Kidney capillary endothelial cell (primary cell): Measurements from ENCODE around the gene ABCF2.

ENCODE experiments used
- DNase-seq: peaks from one replicate; pipeline ENCODE4 v3.0.0-alpha.2; 2018; ENCODE audit warnings: low spot score

Gene ABCF2

DNA sequence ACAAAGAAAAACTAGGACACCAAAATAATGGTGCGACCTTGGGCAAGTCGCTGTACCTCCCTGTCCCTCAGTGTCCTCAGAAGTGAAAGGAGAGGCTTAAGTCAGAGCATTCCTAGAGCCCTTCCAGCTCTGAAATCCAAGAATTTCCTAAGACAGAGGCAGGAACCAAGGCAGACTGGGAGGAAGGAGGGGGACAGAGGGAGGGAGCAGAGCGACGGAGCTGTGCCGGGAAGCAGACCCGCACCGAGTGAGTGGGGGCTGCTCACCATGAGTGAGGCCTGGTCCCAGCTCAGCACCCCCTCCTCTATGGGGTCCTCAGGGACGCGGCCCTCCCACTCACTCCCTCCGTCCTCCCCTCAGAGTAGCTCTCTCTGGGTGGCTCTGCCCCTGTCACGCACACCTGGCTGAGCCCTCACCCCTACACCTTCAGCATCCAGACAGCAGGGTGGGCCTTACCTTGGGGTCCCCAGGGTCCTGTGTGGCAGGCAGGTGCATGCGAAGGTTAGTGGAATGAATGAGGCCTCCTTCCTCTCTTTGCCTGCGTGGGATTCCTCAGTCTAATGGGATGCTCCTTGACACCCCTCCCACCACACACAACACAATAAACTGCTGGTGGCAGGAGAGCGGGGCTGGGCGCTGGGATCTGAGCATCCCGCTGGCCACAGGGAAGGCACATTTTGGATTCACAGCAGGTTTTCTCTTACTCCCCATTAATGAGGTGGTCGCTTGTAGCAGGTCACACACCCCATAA lies 26.1 kb upstream of the ABCF2 start:
- no peak for DNase-seq

GRCh38 chr7:151252561-151252835 lies 25.5 kb upstream of the ABCF2 start:
- no peak for DNase-seq

GRCh38 chr7:151251689-151252560 lies 24.9 kb upstream of the ABCF2 start:
- no peak for DNase-seq

GRCh38 chr7:151251328-151251688 lies 24.3 kb upstream of the ABCF2 start:
- no peak for DNase-seq

DNA sequence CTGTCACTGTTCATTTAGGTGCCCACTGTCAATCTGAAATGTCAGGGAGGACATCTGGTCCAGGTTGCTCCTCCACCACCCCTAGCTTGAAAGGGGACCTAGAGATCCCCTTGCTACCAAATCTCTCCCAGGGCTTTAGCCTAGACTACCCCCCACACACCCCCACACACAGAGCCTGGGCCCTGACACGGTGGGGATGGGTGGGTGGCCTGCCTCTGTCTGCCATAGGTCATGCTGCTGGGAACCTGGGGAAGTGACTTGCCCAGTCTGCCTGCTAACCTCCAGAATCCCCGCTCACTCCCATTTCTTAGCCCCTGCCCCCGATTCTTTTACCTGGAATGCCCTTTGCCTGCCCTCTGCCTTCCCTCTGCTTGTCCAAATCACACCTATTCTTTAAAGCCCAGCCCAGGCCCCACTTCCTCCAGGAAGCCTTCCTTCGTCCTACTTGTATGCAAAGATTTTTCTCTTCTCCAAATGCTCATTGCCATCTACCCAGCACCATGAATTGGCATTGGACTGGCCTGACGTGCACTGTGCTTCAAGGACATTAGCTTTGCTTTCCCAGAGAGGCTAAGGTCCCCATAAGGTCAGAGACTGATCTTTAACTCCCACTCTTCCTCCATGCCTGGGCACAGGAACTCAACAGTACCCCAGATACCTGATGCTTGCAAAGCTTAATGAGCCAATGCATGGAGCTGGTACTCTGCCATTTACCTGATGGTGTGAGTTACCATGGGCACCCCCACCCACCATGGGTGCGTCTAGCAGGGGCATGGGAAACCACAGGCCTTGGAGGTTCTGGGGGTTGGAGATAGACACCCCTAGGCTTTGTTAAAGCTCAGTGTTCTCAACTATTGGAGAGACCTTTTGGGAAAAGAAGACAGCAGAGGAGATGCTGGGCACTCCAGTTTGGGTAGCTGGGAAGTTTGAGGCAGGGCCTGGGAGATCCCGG lies 23.5 kb upstream of the ABCF2 start:
- DNase-seq = no peak

DNA sequence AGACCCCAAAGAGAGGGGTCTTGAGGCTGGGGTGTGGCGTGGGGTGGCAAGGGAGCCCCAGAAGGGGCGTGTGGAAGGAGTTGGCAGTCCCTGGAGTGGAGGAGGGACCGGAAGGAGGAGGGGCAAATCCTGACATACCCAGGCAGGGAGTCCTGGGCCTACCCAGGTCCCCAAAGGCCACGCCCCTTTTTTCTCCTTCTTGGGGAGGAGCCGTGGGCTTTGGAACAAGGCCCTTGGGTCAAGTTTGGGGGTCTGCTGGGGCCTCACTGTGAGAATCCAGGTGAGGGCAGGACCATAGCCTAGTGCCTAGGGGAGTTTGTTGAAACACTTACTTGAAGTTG lies 22.7 kb upstream of the ABCF2 start:
- DNase-seq = no peak

DNA sequence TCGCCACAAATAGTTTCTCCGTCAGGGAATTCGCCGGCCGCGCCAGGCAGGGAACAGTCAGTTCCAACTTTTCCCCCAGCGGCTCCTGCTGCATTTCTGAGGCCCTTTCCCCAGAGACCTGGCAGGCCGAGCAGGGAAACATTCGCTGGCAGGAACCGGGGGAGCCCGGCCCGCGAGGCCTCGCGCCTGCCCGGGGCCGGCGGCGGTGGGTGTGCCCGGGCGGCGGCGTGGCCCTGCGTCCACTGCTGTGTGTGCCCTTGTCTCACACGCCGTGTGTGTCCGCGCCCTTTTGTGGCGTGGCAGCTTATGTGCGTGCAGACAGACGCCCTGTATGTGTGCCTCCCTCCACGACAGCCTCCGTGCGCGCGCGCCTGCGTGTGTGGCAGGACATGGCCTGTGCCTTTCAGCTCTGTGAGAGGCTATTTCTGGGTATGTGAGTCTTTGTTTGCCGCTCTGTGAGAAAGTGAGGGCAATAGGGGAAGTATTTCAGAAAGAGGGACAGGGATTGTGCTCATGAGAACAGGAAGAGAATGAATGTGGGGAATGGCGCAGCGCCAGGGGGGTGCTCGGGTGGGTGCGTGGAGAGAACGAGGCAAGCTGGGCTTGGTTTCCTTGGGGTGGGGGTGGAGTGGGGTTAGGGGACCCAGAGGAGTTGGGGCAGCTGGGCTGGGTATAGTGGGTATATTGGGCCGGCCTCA lies 22.2 kb upstream of the ABCF2 start:
- DNase-seq = no peak

GRCh38 chr7:151248346-151249033 lies 21.5 kb upstream of the ABCF2 start, which contains the start of gene SMARCD3:
TSS of gene SMARCD3 (minus strand) at chr7:151248694. CDS start at chr7:151248562, 132 bp downstream.
- no peak for DNase-seq

GRCh38 chr7:151247611-151248345 lies 20.8 kb upstream of the ABCF2 start:
- no peak for DNase-seq

DNA sequence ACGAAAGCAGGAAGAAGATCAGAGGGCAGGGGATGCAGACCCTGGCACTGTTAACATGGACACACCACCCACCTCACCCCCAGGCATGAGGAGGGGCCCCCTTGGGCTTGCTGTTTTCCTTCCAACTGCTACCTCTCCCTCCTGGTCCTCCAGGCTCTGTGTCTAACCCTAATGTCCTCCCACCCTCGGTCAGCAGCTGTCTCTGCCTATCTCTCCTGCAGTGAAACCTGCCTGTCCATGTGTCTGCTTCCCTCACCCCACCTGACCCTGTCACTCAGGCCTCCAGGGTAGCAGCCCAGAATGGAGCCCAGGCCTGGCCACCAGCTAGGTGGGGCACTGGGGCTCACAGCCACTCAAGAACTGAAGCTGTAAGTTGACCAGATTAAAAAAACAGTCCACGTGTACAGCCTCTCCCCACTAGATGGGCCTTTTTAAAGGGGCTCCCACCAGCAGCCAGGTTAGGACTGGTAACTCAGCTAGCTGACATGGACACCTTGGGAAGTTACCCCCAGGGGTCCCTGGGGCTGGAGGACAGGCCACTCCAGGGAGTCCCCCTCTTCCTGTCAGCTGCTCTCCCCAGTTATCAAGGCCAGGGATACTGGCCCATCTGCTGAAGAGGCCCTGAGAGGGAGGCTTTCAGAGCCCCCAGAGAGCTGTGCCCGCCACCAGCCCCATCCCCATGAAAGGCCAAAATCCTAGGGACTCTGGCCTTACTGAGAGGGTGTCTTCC lies 20.0 kb upstream of the ABCF2 start:
- no peak for DNase-seq

GRCh38 chr7:151246102-151246850 lies 19.3 kb upstream of the ABCF2 start:
- DNase-seq = no peak

DNA sequence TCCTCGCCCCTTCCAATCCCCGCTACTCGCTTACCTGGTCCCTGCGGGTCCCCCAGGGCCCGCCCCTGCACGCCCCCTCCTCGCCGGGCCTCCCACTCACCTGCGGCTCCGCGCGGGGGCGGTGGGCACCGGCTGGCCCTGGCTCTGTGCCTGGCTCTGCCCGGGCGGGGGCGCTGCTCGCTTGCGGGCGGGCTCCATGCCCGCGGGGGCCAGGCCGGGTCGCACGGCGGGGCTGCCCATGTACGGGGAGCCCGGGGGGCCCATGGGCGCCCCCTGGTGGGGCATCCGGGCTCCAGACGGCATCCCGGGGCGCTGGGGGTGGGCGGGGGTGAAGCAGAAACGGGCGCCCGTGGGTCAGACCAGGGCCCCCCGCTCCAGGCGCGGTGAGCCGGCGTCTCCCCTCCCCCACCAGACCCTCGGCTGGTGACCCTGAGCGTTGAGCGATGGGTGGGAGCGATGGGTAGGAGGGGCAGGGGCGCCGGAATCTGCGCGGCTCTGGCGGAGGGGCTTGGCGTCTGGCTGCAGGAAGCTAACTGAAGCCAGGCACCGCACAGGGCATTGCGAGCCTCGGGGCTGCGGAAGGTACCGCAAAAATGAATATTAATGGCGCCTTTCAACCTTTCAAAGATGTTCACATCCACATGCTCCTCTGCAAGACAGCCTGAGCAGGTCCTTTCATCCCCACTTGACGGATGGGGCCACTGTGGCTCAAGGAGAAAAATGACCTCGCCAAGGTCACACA lies 18.5 kb upstream of the ABCF2 start:
- DNase-seq = no peak

- DNase-seq = no peak
These were observed 17.9 kb upstream of the ABCF2 start for GRCh38 chr7:151244841-151245346.

DNA sequence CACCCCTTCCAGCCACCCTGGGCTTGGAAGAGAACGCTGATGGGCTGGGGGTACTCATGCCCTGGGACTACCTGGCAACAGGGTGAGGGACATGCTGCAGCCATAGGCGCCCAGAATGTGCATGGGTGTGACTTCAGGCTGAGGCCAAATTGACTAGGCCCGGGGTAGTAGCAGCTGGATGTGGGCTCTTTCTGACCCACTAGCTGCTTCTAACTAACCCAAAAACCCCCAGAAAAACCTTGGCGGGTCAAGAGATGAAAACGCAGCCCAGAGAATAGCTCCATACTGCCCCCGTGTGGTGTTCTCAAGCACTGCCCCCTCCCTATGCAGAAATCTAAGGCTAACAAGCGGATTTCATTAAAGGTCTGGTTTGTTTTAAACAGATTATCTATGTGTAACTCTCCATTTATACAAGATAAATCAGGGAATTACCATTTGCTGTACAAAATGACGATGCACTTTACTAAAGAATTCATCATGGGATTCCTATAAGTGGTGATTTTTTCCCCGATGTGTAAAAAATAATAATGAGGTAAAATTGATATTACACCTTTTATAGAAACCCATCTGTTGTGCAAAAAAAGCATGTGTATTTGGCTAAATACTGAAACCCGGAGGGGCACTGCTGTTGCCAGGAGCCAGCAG lies 17.3 kb upstream of the ABCF2 start:
- peak; percentile 59 for DNase-seq

DNA sequence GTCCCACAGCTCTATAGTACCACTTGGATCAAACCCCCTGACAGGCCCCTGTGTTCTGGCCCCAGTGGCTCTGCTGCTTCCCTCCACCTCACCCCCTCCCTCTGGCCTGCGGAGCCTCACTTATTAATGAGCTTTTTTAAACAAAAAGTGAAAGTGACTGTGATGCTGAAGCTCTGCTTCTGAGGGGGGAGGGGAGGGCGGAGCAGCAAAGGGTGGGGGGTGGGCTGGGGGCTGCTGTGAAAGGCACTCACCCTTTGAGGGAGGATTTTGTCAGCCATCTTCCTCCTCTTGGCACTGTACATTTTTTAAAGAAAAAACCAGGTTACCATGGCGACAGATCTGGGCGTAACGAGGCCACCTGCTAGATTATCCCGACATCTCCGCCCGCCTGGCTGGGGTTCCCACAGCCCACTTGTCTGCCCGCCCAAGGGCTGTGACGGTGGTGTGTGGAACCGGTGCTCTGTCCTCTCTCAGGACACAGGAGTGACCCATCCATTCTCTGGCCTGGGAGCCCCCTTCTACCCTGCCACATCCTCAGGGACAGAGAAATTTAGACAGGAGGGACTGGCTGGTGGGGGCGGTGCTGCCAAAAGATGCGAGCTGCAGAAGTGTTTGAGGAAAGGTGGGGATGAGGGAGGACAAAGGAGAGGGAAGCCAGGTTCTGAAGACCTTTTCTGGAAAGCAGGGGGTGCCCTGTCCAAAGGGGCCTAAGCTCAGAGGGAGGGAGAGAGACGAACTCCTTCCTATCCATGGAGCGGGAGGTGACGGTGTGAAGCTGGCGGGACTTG lies 16.6 kb upstream of the ABCF2 start:
- DNase-seq = no peak

DNA sequence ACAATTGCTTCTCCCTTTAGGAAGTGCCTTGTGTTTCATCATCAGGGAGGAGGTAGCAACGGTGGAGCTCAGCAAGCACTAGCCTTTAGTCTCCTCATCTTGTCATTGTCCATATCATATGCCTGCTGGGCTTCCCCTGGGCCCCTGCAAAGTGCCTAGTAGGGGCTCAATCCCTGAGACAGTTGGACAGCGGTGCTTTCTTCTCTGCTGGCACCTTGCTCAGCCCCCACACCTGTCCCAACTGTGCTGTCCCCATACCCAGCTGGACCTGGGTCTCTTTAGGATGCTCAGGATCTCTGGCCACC lies 16.0 kb upstream of the ABCF2 start:
- no peak for DNase-seq
